Measurements from ENCODE around the gene WAS.
"Not testable (repeated sequence)": the region's sequence is repeated elsewhere in the genome, so short reads cannot be mapped to it uniquely, and the experiment has no call there.

DNA sequence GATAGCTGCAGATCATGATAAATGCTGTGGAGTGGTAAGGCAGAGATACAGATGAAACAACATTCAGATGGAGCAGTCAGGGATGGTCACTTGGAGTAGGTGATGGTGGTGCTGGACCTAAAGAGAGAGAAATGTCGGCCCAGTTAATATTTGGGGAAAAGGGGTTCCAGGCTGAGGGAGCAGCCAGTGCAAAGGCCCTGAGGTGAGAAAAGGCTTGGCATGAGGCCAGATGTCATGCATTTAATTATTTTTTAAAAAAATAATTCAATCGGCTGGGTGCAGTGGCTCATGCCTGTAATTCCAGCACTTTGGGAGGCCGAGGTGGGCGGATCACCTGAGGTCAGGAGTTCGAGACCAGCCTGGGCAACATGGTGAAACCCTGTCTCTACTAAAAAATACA lies 8.1 kb downstream of the WAS start:
- TF ChIP-seq, protein P1, sequence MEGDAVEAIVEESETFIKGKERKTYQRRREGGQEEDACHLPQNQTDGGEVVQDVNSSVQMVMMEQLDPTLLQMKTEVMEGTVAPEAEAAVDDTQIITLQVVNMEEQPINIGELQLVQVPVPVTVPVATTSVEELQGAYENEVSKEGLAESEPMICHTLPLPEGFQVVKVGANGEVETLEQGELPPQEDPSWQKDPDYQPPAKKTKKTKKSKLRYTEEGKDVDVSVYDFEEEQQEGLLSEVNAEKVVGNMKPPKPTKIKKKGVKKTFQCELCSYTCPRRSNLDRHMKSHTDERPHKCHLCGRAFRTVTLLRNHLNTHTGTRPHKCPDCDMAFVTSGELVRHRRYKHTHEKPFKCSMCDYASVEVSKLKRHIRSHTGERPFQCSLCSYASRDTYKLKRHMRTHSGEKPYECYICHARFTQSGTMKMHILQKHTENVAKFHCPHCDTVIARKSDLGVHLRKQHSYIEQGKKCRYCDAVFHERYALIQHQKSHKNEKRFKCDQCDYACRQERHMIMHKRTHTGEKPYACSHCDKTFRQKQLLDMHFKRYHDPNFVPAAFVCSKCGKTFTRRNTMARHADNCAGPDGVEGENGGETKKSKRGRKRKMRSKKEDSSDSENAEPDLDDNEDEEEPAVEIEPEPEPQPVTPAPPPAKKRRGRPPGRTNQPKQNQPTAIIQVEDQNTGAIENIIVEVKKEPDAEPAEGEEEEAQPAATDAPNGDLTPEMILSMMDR (conservative IDR thresholded peaks at IDR 0.05; ENCODE audit: low read length), result not testable (repeated sequence)
- TF ChIP-seq EZH2phosphoT487 (IDR thresholded peaks at IDR 0.05; ENCODE audit: borderline replicate concordance), result not testable (repeated sequence)
